Epithelial cell of esophagus (primary cell): Measurements from ENCODE around the gene WHRN.

Experiments
- DNase-seq: peaks from one replicate; pipeline ENCODE4 v3.0.0; 2010; ENCODE audit warnings: low read depth
- H3K4me3 ChIP-seq: 2 replicates; pipeline ENCODE4 v1.5.1; 2011; ENCODE audit warnings: mild to moderate bottlenecking, low read length, control low read depth
- TF ChIP-seq, protein P1 (sequence below): IDR thresholded peaks from 2 replicates; pipeline ENCODE4 v1.5.1; 2011; ENCODE audit warnings: low read depth, mild to moderate bottlenecking, low read length, control low read depth, inconsistent platforms; ENCODE audit not compliant: insufficient read depth; ENCODE audit errors: missing control alignments

WHRN gene

GRCh38 chr9:114397848-114398605, 107.2 kb downstream of the WHRN start:
- peak overlapping the region; percentile 64 for H3K4me3 ChIP-seq
- TF ChIP-seq, protein P1, sequence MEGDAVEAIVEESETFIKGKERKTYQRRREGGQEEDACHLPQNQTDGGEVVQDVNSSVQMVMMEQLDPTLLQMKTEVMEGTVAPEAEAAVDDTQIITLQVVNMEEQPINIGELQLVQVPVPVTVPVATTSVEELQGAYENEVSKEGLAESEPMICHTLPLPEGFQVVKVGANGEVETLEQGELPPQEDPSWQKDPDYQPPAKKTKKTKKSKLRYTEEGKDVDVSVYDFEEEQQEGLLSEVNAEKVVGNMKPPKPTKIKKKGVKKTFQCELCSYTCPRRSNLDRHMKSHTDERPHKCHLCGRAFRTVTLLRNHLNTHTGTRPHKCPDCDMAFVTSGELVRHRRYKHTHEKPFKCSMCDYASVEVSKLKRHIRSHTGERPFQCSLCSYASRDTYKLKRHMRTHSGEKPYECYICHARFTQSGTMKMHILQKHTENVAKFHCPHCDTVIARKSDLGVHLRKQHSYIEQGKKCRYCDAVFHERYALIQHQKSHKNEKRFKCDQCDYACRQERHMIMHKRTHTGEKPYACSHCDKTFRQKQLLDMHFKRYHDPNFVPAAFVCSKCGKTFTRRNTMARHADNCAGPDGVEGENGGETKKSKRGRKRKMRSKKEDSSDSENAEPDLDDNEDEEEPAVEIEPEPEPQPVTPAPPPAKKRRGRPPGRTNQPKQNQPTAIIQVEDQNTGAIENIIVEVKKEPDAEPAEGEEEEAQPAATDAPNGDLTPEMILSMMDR, result no peak
- DNase-seq, result peak; percentile 96

GRCh38 chr9:114397219-114397847, 107.9 kb downstream of the WHRN start:
- H3K4me3 ChIP-seq, result peak overlapping the region; percentile 64
- DNase-seq, result no peak
- TF ChIP-seq, protein P1, result no peak

DNA sequence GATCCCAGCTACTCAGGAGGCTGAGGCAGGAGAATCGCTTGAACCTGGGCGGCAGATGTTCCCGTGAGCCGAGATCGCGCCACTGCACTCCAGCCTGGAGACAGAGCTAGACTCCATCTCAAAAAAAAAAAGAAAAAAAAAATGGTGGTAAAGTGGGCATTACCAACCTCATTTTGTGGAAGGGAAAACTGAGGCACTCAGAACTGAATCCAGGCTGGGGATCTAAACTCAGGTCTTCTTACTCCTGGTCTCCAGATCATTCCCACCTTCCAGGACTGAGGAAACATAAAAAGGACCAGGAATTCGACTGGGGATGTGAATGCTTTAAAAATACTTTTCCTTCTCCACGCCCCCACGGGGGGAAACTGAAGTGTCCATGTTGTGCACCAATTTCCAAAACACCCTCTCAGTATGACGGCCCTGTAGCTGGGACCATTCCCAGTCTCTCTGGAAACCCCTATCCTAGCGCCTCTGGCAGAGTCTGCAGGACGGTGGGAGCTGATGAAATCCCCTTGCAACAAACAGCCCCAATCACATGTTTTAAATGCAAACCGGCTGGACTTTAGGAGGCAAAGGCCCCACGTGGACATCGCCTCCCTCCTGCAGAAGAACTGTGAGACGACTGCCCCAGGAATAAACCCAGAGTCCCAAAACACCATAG, 108.6 kb downstream of the WHRN start:
- TF ChIP-seq, protein P1, result no peak
- DNase-seq, result no peak
- H3K4me3 ChIP-seq, result no peak overlapping the region

DNA sequence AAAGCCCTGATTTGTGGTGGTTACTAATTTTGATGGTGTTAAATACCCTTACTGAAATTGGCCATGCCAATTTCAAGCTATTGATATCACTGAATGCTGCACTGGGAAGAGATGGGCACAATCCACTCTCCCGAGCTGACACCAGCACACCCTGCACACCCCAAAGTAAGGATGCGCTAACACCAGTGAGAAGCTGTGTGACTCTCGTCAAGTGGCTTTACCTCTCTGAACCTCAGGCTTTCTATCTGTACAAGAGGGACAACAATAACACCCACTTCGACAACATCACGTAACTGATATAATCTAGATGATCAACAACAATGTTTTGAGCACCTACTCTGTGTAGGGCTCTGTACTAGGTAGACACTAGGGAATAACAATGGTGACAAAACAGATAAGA, 109.5 kb downstream of the WHRN start:
- H3K4me3 ChIP-seq, result no peak overlapping the region
- TF ChIP-seq, protein P1, result no peak
- DNase-seq, result no peak

DNA sequence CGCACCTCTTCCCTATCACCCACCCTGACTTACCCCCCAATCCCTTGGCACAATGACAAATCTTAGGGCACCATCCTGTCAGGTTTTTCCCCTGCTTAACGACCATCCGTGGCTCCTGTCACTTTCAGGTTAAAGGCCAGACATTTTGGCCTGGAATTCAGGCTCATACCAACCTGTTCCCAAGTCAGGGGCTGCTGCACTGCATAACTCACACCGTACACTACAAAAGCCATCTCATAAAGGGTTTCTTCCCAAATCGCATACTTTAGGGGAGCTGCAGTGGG, 110.0 kb downstream of the WHRN start:
- TF ChIP-seq, protein P1, result no peak
- no peak for DNase-seq
- no peak overlapping the region for H3K4me3 ChIP-seq

DNA sequence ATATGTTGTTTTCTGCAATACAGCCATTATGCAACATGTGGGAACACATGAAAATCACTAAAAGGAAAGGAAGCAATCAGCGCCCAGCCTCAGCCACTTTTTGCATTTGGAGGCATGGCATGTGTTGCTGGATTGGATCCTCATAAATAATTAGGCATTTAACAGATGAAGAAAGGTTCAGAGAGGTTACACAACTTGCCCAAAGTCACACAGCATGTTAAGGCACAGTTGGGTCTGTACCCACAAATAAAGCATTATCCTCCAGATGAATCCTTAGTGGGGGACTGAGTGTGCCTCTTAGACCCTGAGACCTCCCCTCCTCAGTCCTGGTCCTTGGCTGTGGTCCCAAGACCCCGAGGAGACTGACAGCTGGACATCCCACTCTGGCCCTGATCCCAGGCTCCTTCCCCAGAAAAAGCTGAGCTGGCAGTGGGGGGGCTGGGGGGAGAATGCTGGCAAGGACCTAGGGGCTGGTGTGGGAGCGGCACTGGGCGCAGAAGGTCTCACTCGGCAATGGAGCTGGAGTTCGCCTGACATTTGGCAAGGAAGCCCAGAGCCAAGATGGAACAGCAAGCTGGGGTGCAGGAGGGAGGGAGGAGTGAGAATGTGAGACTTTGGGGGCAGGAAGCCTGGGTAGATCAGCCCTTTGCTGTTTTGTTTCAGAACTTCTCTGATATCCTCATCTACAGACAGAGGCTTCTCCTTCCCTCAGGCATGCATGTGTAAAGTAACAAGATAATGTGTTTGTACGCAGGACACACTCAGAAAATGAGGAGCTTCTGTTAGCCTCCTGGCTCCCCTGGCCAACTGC, 110.5 kb downstream of the WHRN start:
- H3K4me3 ChIP-seq, result no peak overlapping the region
- TF ChIP-seq, protein P1, result no peak
- no peak for DNase-seq
